GM21447 (cell line): ENCODE results near the gene KIF6.
"Not testable (repeated sequence)": the region's sequence is repeated elsewhere in the genome, so short reads cannot be mapped to it uniquely, and the experiment has no call there.

ENCODE experiments used
- ATAC-seq: cut with Tn5 transposase; IDR thresholded peaks from one replicate; pipeline ENCODE4 v1.9.1; 2021; ENCODE audit not compliant: unreplicated experiment

The KIF6 gene

GRCh38 chr6:39723350-39723749 lies 1.9 kb downstream of the KIF6 start:
- ATAC-seq = not testable (repeated sequence)

DNA sequence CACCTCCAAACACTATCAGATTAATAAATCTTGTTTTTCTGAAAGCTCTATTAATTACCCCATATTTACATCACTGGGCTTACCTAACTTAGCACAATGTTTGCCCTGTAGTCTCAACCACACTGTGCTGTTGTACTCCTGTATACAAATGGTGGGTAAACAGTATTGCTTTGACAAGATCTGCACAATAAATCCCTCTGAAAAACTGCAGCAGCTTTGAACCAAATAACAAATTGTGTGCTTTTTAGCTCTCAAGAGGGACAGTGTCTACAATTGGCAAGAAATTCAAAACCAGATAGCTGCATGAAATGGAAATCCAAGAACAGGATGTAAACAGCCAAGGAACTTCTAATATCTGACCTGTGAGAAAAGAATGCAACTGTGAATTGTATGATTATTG lies 10.4 kb downstream of the KIF6 start:
- no peak for ATAC-seq

DNA sequence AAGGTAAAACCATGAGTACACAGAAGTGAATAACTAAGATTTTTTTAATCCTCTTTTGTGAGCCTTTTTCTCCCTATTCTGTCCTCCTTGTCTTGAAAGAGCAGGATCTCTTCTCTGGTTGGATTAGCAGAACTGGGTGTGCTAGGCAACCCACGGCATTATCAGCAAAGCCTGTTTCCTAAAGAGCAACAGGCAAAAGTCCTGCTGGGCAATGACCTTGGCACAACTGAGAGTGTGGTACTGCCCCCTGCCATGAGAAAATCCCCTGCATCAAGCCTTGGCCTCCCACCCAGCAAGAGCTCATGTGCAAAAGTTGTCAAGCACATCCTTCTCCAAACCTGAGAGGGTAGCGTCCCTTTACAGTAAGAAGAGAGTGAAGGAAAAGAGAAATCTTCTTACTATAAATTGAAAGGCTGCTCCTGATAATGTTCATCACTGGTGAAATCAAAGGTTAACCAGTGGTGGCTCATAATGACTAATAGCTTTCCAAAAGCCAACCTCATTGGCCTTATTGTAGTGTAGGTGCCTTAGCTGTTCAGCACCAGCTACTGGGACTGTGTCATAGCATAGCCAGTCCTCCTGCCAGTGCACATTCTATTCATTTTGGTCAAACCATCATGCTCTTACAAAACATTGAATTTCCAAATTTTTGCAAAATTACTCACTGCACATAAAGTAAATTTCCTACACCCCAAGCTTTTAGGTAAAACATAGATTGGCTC lies 17.1 kb downstream of the KIF6 start:
- no peak for ATAC-seq

GRCh38 chr6:39706819-39707335 lies 18.3 kb downstream of the KIF6 start:
- ATAC-seq = no peak

- ATAC-seq = no peak
Measured at GRCh38 chr6:39702265-39702664, 22.9 kb downstream of the KIF6 start.

DNA sequence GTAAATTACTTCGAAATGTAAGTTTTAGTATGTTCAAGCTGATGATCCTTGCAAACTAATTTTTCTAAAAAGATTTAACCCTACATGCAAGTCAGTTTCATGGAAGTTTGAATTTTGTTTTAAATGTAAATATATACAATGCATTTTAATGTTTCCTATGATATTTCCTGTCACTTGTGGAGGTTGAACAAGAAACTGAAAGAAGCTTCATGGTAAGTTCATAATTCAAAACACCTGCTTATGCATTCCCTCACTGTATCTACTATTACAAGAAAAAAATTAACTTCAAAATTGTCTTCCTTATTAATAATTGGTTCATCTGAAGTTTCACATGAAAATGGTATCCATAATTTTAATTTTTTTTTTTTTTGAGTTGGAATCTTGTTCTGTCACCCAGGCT lies 24.8 kb downstream of the KIF6 start:
- no peak for ATAC-seq

DNA sequence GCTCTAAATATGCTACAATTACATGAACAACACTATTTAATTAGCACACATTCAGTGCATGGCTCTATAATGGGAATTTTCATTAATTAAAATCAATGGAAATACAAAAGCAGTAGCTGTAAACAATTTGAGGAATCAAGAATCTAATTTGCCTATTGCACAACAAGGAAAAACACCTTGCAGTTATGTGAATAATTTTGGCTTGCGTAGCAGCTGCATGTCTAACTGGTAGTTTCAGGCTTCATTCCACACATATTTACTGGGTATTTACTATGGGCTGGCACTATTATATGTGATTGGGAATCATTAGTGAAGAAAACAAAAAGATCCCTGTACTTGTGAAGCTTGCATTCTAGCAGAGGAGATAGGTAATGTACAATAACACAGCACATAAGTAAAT lies 26.4 kb downstream of the KIF6 start:
- ATAC-seq = no peak

DNA sequence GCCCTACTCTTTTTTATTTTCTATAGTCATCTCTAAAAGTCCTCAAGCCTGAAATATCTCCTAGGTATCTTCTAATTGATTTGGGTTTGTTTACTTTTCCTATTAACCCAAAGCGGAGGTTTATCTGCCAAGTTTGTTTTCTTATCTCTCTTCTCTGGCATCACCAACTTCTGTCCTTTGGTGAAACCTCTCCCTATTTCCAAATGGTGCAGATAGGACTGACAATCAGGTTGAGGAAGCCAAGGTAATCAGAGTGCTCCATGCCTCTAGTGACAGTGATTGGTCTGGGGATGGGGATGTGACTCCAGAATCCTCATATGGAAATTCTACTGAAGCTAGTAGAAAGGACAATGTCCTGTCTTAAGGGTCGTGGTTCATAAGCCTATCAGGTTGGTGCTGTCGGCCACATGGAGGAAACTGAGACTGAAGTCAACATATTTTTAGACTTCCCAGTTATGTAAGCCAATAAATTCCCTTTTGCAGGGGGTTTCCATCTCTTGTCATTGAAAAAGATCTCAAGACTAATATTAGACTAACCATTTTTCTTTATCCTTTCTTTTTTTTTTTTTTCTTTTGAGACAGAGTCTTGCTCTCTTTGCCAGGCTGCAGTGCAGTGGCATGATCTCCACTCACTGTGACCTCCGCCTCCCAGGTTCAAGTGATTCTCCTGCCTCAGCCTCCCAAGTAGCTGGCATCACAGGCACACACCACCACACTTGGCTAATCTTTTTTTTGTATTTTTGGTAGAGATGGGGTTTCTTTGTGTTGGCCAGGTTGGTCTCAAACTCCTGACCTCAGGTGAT lies 28.0 kb downstream of the KIF6 start:
- no peak for ATAC-seq

DNA sequence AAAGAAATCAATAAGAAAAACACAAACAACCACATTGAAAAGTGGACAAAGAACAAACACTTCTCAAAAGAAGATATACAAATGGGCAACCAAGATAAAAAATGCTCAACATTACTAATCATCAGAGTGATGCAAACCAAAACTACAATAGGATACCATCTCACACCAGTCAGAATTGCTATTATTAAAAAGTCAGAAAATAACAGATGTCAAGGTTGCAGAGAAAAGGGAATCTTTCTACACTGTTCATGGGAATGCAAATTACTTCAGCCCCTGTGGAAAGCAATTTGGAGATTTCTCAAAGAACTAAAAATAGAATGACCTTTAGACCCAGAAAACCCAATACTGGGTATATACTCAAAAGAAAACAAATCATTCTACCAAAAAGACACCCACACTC lies 29.8 kb downstream of the KIF6 start:
- no peak for ATAC-seq

DNA sequence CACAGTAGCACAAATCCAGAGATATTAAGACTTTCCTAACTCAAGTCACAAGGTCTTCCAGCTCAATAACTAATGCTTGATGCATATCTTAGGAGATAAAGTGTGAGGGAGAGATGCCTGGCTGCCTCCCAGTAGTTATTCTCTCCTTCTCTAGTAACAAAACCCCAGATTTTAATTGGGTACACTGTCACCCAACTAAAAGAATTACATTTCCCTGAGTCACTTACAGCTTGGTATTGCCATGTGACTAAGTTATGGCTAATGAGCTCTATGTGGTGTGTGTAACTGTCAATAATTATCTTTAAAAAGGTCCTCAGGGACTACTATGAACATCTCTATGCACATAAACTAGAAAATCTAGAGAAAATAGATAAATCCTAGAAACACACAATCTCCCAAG lies 32.0 kb downstream of the KIF6 start:
- no peak for ATAC-seq

GRCh38 chr6:39688494-39688893 lies 36.7 kb downstream of the KIF6 start:
- ATAC-seq = no peak

GRCh38 chr6:39686976-39687375 lies 38.2 kb downstream of the KIF6 start:
- ATAC-seq = no peak

- no peak for ATAC-seq
Measured at GRCh38 chr6:39685938-39686337, 39.3 kb downstream of the KIF6 start.

- ATAC-seq = no peak
Measured at GRCh38 chr6:39685489-39685826, 39.8 kb downstream of the KIF6 start.

- no peak for ATAC-seq
Measured at GRCh38 chr6:39684790-39685488, 40.3 kb downstream of the KIF6 start.

DNA sequence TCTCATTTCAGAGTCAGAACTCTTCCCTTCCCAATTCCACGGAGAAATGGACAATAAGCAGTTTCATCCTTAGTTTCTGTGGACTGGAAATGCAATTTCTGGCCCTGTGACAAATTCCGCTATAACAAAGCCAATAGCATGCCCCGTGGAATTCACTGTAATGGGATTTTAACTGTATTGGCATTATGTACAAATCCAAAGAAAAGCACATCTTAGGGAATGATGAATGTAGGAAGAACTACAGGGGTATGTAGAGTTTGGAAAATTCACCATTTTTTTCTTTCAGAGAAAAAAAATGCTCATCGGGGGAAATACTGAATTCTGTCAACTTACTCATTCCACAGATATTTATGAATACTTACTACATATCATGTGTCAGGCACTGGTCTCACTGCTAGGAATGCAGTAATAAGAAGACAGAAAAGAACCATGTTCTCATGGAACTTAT lies 43.5 kb downstream of the KIF6 start:
- no peak for ATAC-seq

DNA sequence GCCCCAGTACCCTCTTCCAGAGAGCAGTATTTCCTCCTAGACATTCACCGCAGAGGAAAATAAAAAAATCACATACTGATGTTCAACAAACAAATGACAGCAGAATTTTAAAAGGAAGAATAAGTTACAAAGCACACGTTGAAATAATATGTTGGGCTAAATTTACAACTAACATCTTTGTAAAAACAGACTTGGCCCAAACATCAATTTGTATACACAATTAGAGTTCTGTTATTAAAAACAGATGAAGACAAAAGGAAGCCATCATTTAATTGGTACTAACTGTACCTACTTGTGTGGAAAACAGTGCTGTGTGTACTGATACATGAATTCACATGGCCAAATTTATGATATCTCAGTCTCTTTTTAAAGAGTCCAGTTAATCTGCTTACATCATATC lies 46.3 kb downstream of the KIF6 start:
- no peak for ATAC-seq

GRCh38 chr6:39677318-39677717 lies 47.9 kb downstream of the KIF6 start:
- ATAC-seq = not testable (repeated sequence)

DNA sequence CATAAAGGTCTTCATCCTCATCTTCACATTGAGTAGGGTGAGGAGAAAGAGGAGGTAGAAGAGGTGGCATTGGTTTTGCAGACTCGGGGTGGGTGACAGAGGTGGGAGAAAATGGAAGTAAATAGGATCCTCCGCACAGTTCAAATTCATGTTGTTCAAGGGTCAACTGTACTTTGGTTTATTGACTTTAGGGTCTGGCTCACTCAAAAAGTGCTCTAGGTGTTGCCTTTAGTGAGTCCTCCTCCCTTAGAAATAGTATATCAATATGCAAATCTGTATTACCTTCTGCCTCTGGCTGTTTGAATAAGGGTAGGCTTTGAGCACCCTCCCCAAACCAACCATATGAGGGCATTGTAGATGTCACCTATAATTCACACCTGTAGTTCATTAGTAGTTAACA lies 54.7 kb downstream of the KIF6 start:
- no peak for ATAC-seq

- ATAC-seq = no peak
Measured at GRCh38 chr6:39669973-39670342, 55.2 kb downstream of the KIF6 start.

DNA sequence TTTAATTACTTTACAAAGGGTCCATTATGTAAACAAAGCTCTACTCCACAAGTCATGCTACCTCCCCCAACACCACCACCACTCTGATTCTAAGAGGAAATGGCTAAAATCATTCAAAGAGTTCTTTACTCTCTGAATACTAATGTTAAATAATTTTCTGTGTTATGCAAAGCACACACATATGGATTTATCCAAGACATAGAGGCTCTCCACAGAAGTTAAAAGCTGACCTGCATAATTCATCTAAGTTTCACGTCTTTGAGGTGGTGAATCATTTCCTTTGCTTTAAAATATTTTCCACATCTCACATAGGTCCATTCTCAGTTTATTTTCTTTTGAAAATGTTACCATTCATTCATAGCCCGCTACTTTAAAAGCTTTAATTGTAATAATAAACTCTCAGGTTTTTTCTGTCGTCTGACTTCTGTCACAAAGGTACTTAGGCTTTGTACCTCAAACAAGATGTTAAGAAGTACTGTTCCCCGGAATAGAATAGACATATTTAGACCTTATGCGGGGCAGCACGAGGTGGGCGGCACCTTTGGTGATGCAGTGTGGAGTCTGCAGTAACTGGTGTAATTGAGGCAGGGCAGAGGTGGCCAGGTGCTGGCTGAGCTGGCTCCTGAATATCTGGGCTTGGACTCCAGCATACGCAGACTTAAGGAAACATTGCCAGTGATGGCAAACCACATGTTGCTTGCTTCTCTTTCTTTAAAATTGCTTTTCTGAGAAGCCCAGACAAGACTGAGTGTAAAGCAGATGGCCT lies 55.8 kb downstream of the KIF6 start:
- ATAC-seq = no peak
